K562 (cell line): Measurements from ENCODE around the gene SPACA9. TPM values are rescaled to one million over a fixed set of nuclear protein-coding genes. Genes with fewer than 3 reads are reported as not detected.

Experiments
- CAMTA2 ChIP-seq: fragments of 250-450 bp; sonication (Bioruptor Pico); conservative IDR thresholded peaks from 2 replicates; pipeline ENCODE4 v1.5.1; 2022
- CBFA2T3 ChIP-seq: fragments of 450-650 bp; IDR thresholded peaks from 2 replicates; pipeline ENCODE4 v1.6.1; 2017
- CEBPB ChIP-seq: fragments of 450-650 bp; IDR thresholded peaks from 2 replicates; pipeline ENCODE4 v1.6.1; 2016; ENCODE audit warnings: missing genetic modification characterization, missing compliant biosample characterization
- COPS2 ChIP-seq: fragments of 450-650 bp; conservative IDR thresholded peaks from 2 replicates; pipeline ENCODE4 v1.6.1; 2016; ENCODE audit warnings: mild to moderate bottlenecking, moderate library complexity
- CTBP1 ChIP-seq: fragments of 450-650 bp; IDR thresholded peaks from 2 replicates; pipeline ENCODE4 v1.6.1; 2016; ENCODE audit warnings: borderline replicate concordance
- CTCFL ChIP-seq: IDR thresholded peaks from 2 replicates; pipeline ENCODE4 v1.6.1; 2011; ENCODE audit warnings: borderline replicate concordance, low read depth, mild to moderate bottlenecking, moderate library complexity, low read length; ENCODE audit not compliant: insufficient read depth, poor library complexity, severe bottlenecking
- HCFC1 ChIP-seq: IDR thresholded peaks from 2 replicates; pipeline ENCODE4 v1.6.1; 2012; ENCODE audit warnings: low read depth, low read length, improper control_type of control experiment
- HMGN3 ChIP-seq: IDR thresholded peaks from 2 replicates; pipeline ENCODE4 v1.6.1; 2011; ENCODE audit warnings: borderline replicate concordance, low read depth, mild to moderate bottlenecking, mixed read lengths, low read length; ENCODE audit not compliant: insufficient read length; ENCODE audit errors: extremely low read depth
- IRF9 ChIP-seq: fragments of 450-650 bp; IDR thresholded peaks from 2 replicates; pipeline ENCODE4 v1.6.1; 2016; ENCODE audit warnings: missing biosample characterization, missing genetic modification characterization
- KDM1A ChIP-seq, 2 experiments: fragments of 450-650 bp; IDR thresholded peaks; 2 replicates each; pipeline ENCODE4 v1.6.1; 2016; ENCODE audit warnings: mild to moderate bottlenecking in 2 of 2
- MXI1 ChIP-seq: IDR thresholded peaks from 2 replicates; pipeline ENCODE4 v1.6.1; 2011; ENCODE audit warnings: low read depth, mild to moderate bottlenecking, improper control_type of control experiment, low read length
- NFE2 ChIP-seq: IDR thresholded peaks from 2 replicates; pipeline ENCODE4 v1.6.1; 2014; ENCODE audit warnings: antibody characterized with exemption, low read depth
- RB1 ChIP-seq: fragments of 450-650 bp; IDR thresholded peaks from 2 replicates; pipeline ENCODE4 v1.6.1; 2017; ENCODE audit warnings: low read depth, mild to moderate bottlenecking
- RBFOX2 ChIP-seq: fragments of 200-400 bp; formaldehyde crosslinking; IDR thresholded peaks from 2 replicates; pipeline ENCODE4 v1.6.1; 2017; ENCODE audit warnings: low read depth, mild to moderate bottlenecking, low read length, moderate library complexity
- RFX5 ChIP-seq: IDR thresholded peaks from 2 replicates; pipeline ENCODE4 v1.6.1; 2011; ENCODE audit warnings: low read depth, mild to moderate bottlenecking, improper control_type of control experiment, low read length
- VEZF1 ChIP-seq: fragments of 200-800 bp; sonication (Bioruptor generic); IDR thresholded peaks from 2 replicates; pipeline ENCODE4 v1.6.1; 2017; ENCODE audit warnings: missing genetic modification characterization, missing compliant biosample characterization
- ZFP91 ChIP-seq: sonication (generic); formaldehyde crosslinking; IDR thresholded peaks from 2 replicates; pipeline ENCODE4 v1.8.0; 2022; ENCODE audit warnings: mild to moderate bottlenecking, missing genetic modification reagents
- ZNF398 ChIP-seq: fragments of 250-450 bp; sonication (Bioruptor Pico); IDR thresholded peaks from 2 replicates; pipeline ENCODE4 v1.8.0; 2021; ENCODE audit warnings: moderate library complexity, mild to moderate bottlenecking, inconsistent platforms
- ZNF707 ChIP-seq: fragments of 250-450 bp; sonication (Bioruptor Pico); conservative IDR thresholded peaks from 2 replicates; pipeline ENCODE4 v1.8.0; 2022; ENCODE audit warnings: inconsistent platforms, mild to moderate bottlenecking, moderate library complexity
- ZNF764 ChIP-seq: fragments of 250-450 bp; sonication (Bioruptor Pico); IDR thresholded peaks from 2 replicates; pipeline ENCODE4 v1.4.0; 2020; ENCODE audit warnings: low read depth, mild to moderate bottlenecking, moderate library complexity
- polyA plus RNA-seq, 8 experiments: library from polyadenylated mRNA; depleted of rRNA in 4 of 8; stranded (reverse) in 5 of 8; unstranded in 3 of 8; fragments of >200 nt; fragmentation: Nextera tagmentation in 2 of 8; fragmentation: Illumina TruSeq in 1 of 8; extraction: Ambion mirVana in 2 of 8; extraction: Trizol in 1 of 8; gene quantifications; 2 replicates each; pipeline versions ENCODE4 v1.2.1 to v1.2.3, GENCODE V29; 2011 to 2014; ENCODE audit warnings: inconsistent platforms in 1 of 8, missing spikeins in 1 of 8
- total RNA-seq, 7 experiments: library from RNA; depleted of rRNA in 6 of 7; stranded (reverse); fragments of >200 nt in 6 of 7; fragmentation: Illumina TruSeq in 2 of 7; extraction: Trizol in 2 of 7; gene quantifications; 2 replicates each; pipeline versions ENCODE4 v1.2.1 to v1.2.3, GENCODE V29; 2011 to 2021; ENCODE audit warnings: low replicate concordance in 1 of 7

Gene SPACA9
- total and polyA plus RNA-seq, 9 of the 15 experiments (the other 6 are each of a cell fraction or from before 2014, with no cell fraction given) = 0.06 to 0.51 (median 0.36) TPM

- TF ChIP-seq KDM1A (IDR thresholded peaks at IDR 0.05) (peak in 1 of 2 experiments; percentile 52; a peak in 2 of 4 replicates), NFE2 (no peak), CBFA2T3 (no peak), MXI1 (peak; percentile 89), IRF9 (tag) (no peak), HMGN3 (peak; percentile 55), COPS2 (no peak), RBFOX2 (peak; percentile 77), CTBP1 (0 out of 2 replicates have a peak, but pooled peaks have one; percentile 65), CEBPB (tag) (no peak), RB1 (peak; percentile 95), ZNF707 (no peak), ZNF398 (CRISPR knock-in tag) (no peak), VEZF1 (CRISPR knock-in tag) (peak; percentile 86), CTCFL (no peak), ZNF764 (CRISPR knock-in tag) (no peak), ZFP91 (CRISPR knock-in tag) (0 out of 2 replicates have a peak, but pooled peaks have one; percentile 24), RFX5 (no peak), HCFC1 (peak; percentile 86), CAMTA2 (no peak)
Measured at GRCh38 chr9:132877824-132878694, 639 bp upstream of the SPACA9 start, which contains the start of gene AK8 (continued).
